ENCODE measurements around the gene KLF6. TPM values are rescaled to one million over a fixed set of nuclear protein-coding genes. Genes with fewer than 3 reads are reported as not detected.
A peak's percentile ranks its signal among the peaks of the same experiment; 100 is the strongest.

KLF6 gene
- total RNA-seq, 1 donor from 2014 or later = 319 TPM

DNA sequence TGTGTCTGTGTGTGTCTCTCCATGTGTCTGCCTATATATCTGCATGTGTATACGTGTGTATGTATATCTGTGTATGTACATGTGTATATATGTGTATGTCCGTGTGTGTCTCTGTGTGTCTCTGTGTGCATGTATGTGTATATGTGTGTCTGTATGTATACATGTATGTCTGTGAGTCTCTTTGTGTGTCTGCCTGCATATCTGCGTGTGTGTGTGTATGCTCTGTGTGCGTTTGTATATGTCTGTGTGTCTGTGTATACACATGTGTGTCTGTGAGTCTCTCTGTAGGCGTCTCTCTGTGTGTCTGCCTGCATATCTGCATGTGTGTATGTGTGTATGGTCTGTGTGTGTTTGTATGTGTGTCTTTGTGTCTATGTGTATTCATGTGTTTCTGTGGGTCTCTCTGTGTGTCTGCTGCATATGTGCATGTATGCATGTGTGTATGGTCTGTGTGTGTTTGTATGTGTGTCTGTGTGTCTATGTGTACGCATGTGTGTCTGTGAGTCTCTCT lies 23.7 kb upstream of the KLF6 start:
- Histone ChIP-seq H2AFZ (ENCODE audit: low read depth, low read length) (no peak overlapping the region), H3K27ac (ENCODE audit: low read depth, low read length) (no peak overlapping the region), H3K36me3 (ENCODE audit: insufficient read depth, low read length) (no peaks in the 10 kb centered on the region), H3K9me3 (ENCODE audit: insufficient read depth, low read depth, low read length) (no peaks in the 10 kb centered on the region), H3K4me3 (ENCODE audit: insufficient read depth, low read depth, low read length) (no peak overlapping the region), H3K4me2 (ENCODE audit: low read length) (no peak overlapping the region), H3K27me3 (ENCODE audit: insufficient read depth, low read length) (no peaks in the 10 kb centered on the region), H4K20me1 (ENCODE audit: insufficient read depth, low read length) (no peaks in the 10 kb centered on the region), H3K9ac (ENCODE audit: low read length) (peak overlapping the region; percentile 78), H3K79me2 (ENCODE audit: insufficient read depth, low read length) (no peaks in the 10 kb centered on the region), H3K4me1 (ENCODE audit: insufficient read depth, low read length) (peaks cover 69% of the 10 kb centered on the region)
- no peaks in the 10 kb centered on the region for H3K27me3 Mint-ChIP-seq (ENCODE audit: low read depth, unreplicated experiment)
- FAIRE-seq (no peak), DNase-seq (ENCODE audit: low read depth) (no peak)
- H3K9me3 Mint-ChIP-seq (ENCODE audit: unreplicated experiment) = no peaks in the 10 kb centered on the region
- TF ChIP-seq EZH2 (IDR thresholded peaks at IDR 0.05; ENCODE audit: insufficient read depth, low read length) = no peak
- TF ChIP-seq, protein P1, sequence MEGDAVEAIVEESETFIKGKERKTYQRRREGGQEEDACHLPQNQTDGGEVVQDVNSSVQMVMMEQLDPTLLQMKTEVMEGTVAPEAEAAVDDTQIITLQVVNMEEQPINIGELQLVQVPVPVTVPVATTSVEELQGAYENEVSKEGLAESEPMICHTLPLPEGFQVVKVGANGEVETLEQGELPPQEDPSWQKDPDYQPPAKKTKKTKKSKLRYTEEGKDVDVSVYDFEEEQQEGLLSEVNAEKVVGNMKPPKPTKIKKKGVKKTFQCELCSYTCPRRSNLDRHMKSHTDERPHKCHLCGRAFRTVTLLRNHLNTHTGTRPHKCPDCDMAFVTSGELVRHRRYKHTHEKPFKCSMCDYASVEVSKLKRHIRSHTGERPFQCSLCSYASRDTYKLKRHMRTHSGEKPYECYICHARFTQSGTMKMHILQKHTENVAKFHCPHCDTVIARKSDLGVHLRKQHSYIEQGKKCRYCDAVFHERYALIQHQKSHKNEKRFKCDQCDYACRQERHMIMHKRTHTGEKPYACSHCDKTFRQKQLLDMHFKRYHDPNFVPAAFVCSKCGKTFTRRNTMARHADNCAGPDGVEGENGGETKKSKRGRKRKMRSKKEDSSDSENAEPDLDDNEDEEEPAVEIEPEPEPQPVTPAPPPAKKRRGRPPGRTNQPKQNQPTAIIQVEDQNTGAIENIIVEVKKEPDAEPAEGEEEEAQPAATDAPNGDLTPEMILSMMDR (IDR thresholded peaks at IDR 0.05; ENCODE audit: insufficient read depth, low read depth, low read length) = no peak
- no peak overlapping the region for H3K4me3 Mint-ChIP-seq (ENCODE audit: unreplicated experiment)
- H3K36me3 Mint-ChIP-seq (ENCODE audit: low read depth, unreplicated experiment) = no peaks in the 10 kb centered on the region
- peaks cover 83% of the 10 kb centered on the region for H3K4me1 Mint-ChIP-seq (ENCODE audit: low read depth, unreplicated experiment)
- peak overlapping the region; percentile 100 for H3K27ac Mint-ChIP-seq (ENCODE audit: unreplicated experiment)

DNA sequence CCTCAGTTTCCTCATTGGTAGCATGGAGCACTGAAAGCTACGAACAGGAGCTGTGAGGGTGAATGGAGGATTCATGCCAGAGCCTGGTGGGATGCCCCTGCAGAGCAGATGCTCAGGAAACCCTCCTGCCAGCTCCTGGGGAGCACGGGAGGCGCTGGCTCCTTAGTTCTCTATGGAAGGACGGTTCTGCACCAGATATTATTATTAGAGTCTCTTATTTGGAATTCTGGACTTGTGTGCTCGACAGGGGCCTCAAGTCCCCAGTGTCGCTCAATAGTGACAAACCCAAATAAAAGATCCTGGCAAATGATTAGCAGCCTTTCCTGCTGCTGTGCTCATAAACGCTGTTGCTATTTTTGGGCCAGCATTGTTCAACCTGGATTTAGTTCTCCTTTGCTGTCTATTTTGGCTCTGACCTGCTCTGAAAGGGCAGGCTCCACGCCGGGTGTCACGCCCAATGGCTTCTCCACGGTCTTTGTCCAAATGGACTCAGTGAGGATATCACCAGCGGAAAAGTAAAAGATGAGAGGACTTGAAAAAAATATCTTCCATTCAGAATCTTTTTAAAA lies 23.0 kb upstream of the KLF6 start:
- TF ChIP-seq EZH2 (IDR thresholded peaks at IDR 0.05; ENCODE audit: insufficient read depth, low read length) = no peak
- TF ChIP-seq, protein P1 (IDR thresholded peaks at IDR 0.05; ENCODE audit: insufficient read depth, low read depth, low read length) = no peak
- FAIRE-seq (no peak), DNase-seq (ENCODE audit: low read depth) (no peak)
- Histone ChIP-seq H3K4me1 (ENCODE audit: insufficient read depth, low read length) (peaks cover 73% of the 10 kb centered on the region), H4K20me1 (ENCODE audit: insufficient read depth, low read length) (no peaks in the 10 kb centered on the region), H3K36me3 (ENCODE audit: insufficient read depth, low read length) (no peaks in the 10 kb centered on the region), H3K79me2 (ENCODE audit: insufficient read depth, low read length) (no peaks in the 10 kb centered on the region), H3K9ac (ENCODE audit: low read length) (peak overlapping the region; percentile 81), H2AFZ (ENCODE audit: low read depth, low read length) (no peak overlapping the region), H3K27me3 (ENCODE audit: insufficient read depth, low read length) (no peaks in the 10 kb centered on the region), H3K9me3 (ENCODE audit: insufficient read depth, low read depth, low read length) (no peaks in the 10 kb centered on the region), H3K4me2 (ENCODE audit: low read length) (peak overlapping the region; percentile 69), H3K4me3 (ENCODE audit: insufficient read depth, low read depth, low read length) (no peak overlapping the region), H3K27ac (ENCODE audit: low read depth, low read length) (peak overlapping the region; percentile 96)
- no peak overlapping the region for H3K4me3 Mint-ChIP-seq (ENCODE audit: unreplicated experiment)
- H3K9me3 Mint-ChIP-seq (ENCODE audit: unreplicated experiment) = no peaks in the 10 kb centered on the region
- H3K36me3 Mint-ChIP-seq (ENCODE audit: low read depth, unreplicated experiment) = no peaks in the 10 kb centered on the region
- no peak overlapping the region for H3K27ac Mint-ChIP-seq (ENCODE audit: unreplicated experiment)
- no peaks in the 10 kb centered on the region for H3K27me3 Mint-ChIP-seq (ENCODE audit: low read depth, unreplicated experiment)
- H3K4me1 Mint-ChIP-seq (ENCODE audit: low read depth, unreplicated experiment) = peaks cover 82% of the 10 kb centered on the region

DNA sequence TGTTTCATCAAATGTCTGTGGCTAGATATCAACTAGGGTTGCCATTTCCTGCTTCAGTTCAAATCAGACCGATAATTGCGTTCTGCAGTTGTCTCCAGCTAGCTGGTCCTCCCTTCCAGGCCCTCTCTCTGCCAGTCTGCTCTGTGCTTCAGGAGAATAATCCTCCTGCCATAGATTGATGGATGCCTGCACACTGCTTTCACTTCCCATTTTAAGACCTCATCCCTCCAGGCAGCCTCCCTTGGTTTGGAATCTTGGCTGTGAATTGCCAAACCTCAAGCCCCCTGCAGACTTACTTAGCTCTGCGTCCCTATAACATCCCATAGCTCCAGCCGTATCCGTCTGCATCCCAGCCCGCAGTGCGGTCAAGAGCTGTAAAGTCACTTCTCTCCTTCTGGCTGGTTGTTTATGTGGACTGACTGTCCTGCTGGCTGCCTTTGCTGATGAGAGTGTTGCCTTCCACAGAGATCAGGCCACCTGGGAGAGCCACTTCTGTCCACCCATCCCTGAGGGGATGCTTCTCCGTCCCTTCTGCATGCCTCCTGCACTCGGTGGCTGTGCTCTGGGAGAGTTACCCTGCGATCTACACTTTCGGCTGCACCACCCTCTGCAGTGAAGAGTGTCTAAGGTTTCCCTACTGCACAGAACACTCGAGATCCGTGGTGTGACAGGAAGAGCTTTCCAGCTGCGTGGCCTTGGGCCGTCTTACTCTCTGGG lies 22.4 kb upstream of the KLF6 start:
- no peak overlapping the region for H3K27ac Mint-ChIP-seq (ENCODE audit: unreplicated experiment)
- H3K9ac ChIP-seq (ENCODE audit: low read length) = peak overlapping the region; percentile 81
- H3K4me2 ChIP-seq (ENCODE audit: low read length) = peak overlapping the region; percentile 69

More for the DNA sequence above, 22.4 kb upstream of the KLF6 start:
- Histone ChIP-seq H2AFZ (ENCODE audit: low read depth, low read length) (peak overlapping the region; percentile 12), H3K27me3 (ENCODE audit: insufficient read depth, low read length) (no peaks in the 10 kb centered on the region), H3K36me3 (ENCODE audit: insufficient read depth, low read length) (no peaks in the 10 kb centered on the region), H3K9me3 (ENCODE audit: insufficient read depth, low read depth, low read length) (no peaks in the 10 kb centered on the region), H3K79me2 (ENCODE audit: insufficient read depth, low read length) (no peaks in the 10 kb centered on the region), H3K4me3 (ENCODE audit: insufficient read depth, low read depth, low read length) (peak overlapping the region; percentile 3), H3K4me1 (ENCODE audit: insufficient read depth, low read length) (peaks cover 73% of the 10 kb centered on the region), H4K20me1 (ENCODE audit: insufficient read depth, low read length) (no peaks in the 10 kb centered on the region), H3K27ac (ENCODE audit: low read depth, low read length) (peak overlapping the region; percentile 96)
- DNase-seq (ENCODE audit: low read depth) = no peak
- Mint-ChIP-seq H3K27me3 (ENCODE audit: low read depth, unreplicated experiment) (no peaks in the 10 kb centered on the region), H3K4me1 (ENCODE audit: low read depth, unreplicated experiment) (peaks cover 82% of the 10 kb centered on the region), H3K4me3 (ENCODE audit: unreplicated experiment) (no peak overlapping the region), H3K36me3 (ENCODE audit: low read depth, unreplicated experiment) (no peaks in the 10 kb centered on the region), H3K9me3 (ENCODE audit: unreplicated experiment) (no peaks in the 10 kb centered on the region)
- TF ChIP-seq, protein P1 (IDR thresholded peaks at IDR 0.05; ENCODE audit: insufficient read depth, low read depth, low read length) = no peak
- no peak for TF ChIP-seq EZH2 (IDR thresholded peaks at IDR 0.05; ENCODE audit: insufficient read depth, low read length)
- no peak for FAIRE-seq

Data from astrocyte (in vitro differentiated cells and primary cell).